ENCODE data around the gene CASS4. TPM values are rescaled to one million over a fixed set of nuclear protein-coding genes. Genes with fewer than 3 reads are reported as not detected.

CASS4 gene
- polyA plus RNA-seq, 1 donor (not counting 4 experiments of a cell fraction or from before 2014, with no cell fraction given), result 0.01 TPM

GRCh38 chr20:56454754-56455153 is 42.7 kb downstream of the CASS4 start:
- FAIRE-seq (no peak), DNase-seq (ENCODE audit: low read depth, low spot score) (no peak)
- H3K27ac ChIP-seq (ENCODE audit: control insufficient read depth, insufficient read depth, low read length), result no peak overlapping the region
- no peak overlapping the region for H3K4me2 ChIP-seq (ENCODE audit: control insufficient read depth, extremely low read depth, insufficient read depth, low read depth, low read length)
- no peak overlapping the region for H2AFZ ChIP-seq (ENCODE audit: control insufficient read depth, low read length)
- no peaks in the 10 kb centered on the region for H3K4me1 ChIP-seq (ENCODE audit: control insufficient read depth, extremely low read depth, insufficient read depth, low read length)
- H3K27me3 ChIP-seq (ENCODE audit: control insufficient read depth, extremely low read depth, insufficient read depth, low read length), result no peaks in the 10 kb centered on the region
- no peak overlapping the region for H3K4me3 ChIP-seq (ENCODE audit: control insufficient read depth in 2 of 3, extremely low read depth in 1 of 3, insufficient read depth in 2 of 3, low read depth in 1 of 3, low read length in 3 of 3)
- H3K9ac ChIP-seq (ENCODE audit: control insufficient read depth, extremely low read depth, insufficient read depth, low read length), result no peak overlapping the region
- TF ChIP-seq CTCF (optimal IDR thresholded peaks at IDR 0.05 in 1 of 3, IDR thresholded peaks at IDR 0.05 in 1 of 3, conservative IDR thresholded peaks at IDR 0.05 in 1 of 3; ENCODE audit: extremely low read depth in 1 of 3, insufficient read depth in 2 of 3, low read length in 3 of 3) (no peak), EZH2 (IDR thresholded peaks at IDR 0.05; ENCODE audit: low read length) (no peak)
- H3K9me3 ChIP-seq (ENCODE audit: control insufficient read depth, low read depth, low read length), result no peaks in the 10 kb centered on the region
- H3K9me1 ChIP-seq (ENCODE audit: control insufficient read depth, extremely low read depth, insufficient read depth, low read length), result no peaks in the 10 kb centered on the region
- H3K79me2 ChIP-seq (ENCODE audit: control insufficient read depth, insufficient read depth, low read length), result no peaks in the 10 kb centered on the region
- dilution Hi-C loops (cut with MboI; ENCODE audit: extremely low pct_ligation_motif_present, low sequenced_read_pairs), result no loop called here
- no peaks in the 10 kb centered on the region for H3K36me3 ChIP-seq (ENCODE audit: control insufficient read depth in 2 of 2, extremely low read depth in 1 of 2, insufficient read depth in 2 of 2, low read length in 2 of 2)
- no peaks in the 10 kb centered on the region for H4K20me1 ChIP-seq (ENCODE audit: control insufficient read depth, extremely low read depth, insufficient read depth, low read length)

GRCh38 chr20:56458206-56458821 is 46.3 kb downstream of the CASS4 start:
- Histone ChIP-seq H3K9me3 (ENCODE audit: control insufficient read depth, low read depth, low read length) (no peaks in the 10 kb centered on the region), H3K27me3 (ENCODE audit: control insufficient read depth, extremely low read depth, insufficient read depth, low read length) (no peaks in the 10 kb centered on the region), H3K79me2 (ENCODE audit: control insufficient read depth, insufficient read depth, low read length) (no peaks in the 10 kb centered on the region), H3K4me2 (ENCODE audit: control insufficient read depth, extremely low read depth, insufficient read depth, low read depth, low read length) (no peak overlapping the region), H3K9ac (ENCODE audit: control insufficient read depth, extremely low read depth, insufficient read depth, low read length) (no peak overlapping the region), H4K20me1 (ENCODE audit: control insufficient read depth, extremely low read depth, insufficient read depth, low read length) (no peaks in the 10 kb centered on the region), H3K9me1 (ENCODE audit: control insufficient read depth, extremely low read depth, insufficient read depth, low read length) (no peaks in the 10 kb centered on the region), H3K4me1 (ENCODE audit: control insufficient read depth, extremely low read depth, insufficient read depth, low read length) (no peaks in the 10 kb centered on the region), H3K27ac (ENCODE audit: control insufficient read depth, insufficient read depth, low read length) (no peak overlapping the region), H2AFZ (ENCODE audit: control insufficient read depth, low read length) (no peak overlapping the region), H3K36me3 (ENCODE audit: control insufficient read depth in 2 of 2, extremely low read depth in 1 of 2, insufficient read depth in 2 of 2, low read length in 2 of 2) (no peaks in the 10 kb centered on the region), H3K4me3 (ENCODE audit: control insufficient read depth in 2 of 3, extremely low read depth in 1 of 3, insufficient read depth in 2 of 3, low read depth in 1 of 3, low read length in 3 of 3) (no peak overlapping the region)
- FAIRE-seq, result no peak
- DNase-seq (ENCODE audit: low read depth, low spot score), result no peak
- no peak for TF ChIP-seq CTCF (optimal IDR thresholded peaks at IDR 0.05 in 1 of 3, IDR thresholded peaks at IDR 0.05 in 1 of 3, conservative IDR thresholded peaks at IDR 0.05 in 1 of 3; ENCODE audit: extremely low read depth in 1 of 3, insufficient read depth in 2 of 3, low read length in 3 of 3)
- TF ChIP-seq EZH2 (IDR thresholded peaks at IDR 0.05; ENCODE audit: low read length), result no peak
- dilution Hi-C loops (cut with MboI; ENCODE audit: extremely low pct_ligation_motif_present, low sequenced_read_pairs), result no loop called here

Measured in keratinocyte (primary cell).